GM21529 (cell line): ENCODE measurements around the gene SLC6A12.

Experiments
- ATAC-seq: cut with Tn5 transposase; IDR thresholded peaks from one replicate; pipeline ENCODE4 v1.9.1; 2021; ENCODE audit not compliant: unreplicated experiment

The SLC6A12 gene

DNA sequence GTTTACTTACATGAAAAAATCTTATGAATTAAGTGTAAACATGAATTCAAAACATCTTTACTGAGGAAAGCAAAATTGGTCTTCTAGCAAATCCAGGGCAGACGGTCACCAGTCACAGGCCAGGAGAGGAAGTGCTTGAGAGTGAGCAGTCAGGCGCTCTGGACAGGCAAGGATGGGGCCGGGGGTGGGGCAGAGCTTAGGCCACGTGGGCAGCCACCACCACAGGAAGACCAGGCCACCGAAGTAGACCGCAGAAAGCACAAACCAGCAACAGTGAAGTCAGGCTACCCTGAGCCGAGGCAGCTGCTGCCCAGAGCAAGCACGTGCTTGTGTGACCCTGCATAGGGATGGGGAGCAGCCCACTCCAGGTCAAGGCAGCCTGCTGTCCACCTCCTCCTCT is 33.5 kb downstream of the SLC6A12 start:
- no peak for ATAC-seq

DNA sequence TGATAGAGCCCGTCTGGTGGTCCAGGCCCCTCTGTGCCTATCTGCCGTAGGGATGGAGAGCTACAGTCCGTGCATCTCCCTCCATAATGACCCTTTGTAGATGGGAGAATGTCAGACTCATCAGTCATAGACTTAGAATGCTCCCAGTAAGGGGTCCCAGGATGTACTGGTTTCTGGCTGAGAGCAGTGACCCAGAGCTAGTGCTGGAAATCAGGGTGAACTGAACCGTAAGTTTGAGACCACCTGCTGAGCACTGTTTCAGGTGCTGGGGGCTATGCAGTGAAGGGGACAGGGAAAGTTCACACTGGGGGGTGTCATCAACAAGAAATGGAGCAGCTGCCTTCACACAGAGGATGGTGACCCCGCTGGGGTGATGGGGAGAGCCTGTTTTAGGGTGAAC is 34.1 kb downstream of the SLC6A12 start:
- no peak for ATAC-seq

DNA sequence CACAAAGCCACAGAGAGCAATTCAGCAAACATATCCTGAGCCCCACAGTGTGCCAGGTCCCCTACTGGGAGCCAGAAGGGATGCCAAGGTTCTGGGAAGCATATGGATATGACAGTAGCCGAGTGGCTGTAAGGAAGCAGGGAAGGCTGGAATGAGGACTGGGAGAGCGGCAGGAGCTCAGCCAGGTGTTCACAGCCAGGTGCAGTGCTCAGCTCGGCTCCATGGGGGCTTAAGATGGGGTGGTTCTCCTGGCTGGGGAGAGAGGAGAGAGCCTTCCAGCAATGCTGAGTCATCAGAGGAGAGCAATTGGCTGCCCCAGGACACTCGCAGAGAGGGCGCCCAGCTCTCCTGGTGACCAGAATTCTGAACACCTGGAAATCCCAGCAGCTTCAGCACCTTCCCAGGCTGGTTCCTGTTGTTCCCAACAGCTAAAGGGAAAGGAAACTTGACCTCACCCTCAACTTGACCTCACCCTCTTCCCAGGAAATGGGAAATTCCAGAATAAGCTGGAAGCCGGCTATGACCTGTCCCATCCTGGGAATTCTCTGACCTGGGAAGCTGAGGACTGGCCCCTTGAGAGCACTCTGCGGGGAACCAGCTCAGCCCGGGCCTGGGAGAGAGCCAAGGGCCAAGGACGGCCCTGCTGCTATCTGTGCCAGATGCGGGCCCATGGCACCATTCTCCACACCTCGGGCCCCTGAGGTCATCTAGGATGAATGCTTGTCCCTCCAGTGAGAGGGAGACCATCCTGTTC is 34.6 kb downstream of the SLC6A12 start:
- ATAC-seq, result no peak

DNA sequence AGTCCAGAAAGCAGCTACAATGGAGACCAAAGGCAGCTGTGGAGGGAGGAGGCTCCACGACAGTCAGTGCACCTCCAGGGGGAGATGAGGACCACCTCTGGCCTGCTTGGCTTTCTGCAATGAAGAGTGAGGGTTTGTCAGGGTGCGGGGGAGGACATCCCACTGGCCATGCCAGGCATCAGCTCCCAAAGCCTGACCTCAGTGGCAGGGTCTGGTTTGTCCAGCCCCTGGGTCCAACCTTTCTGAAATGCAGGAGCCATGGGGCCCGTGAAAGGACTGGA is 35.2 kb downstream of the SLC6A12 start:
- ATAC-seq, result no peak

DNA sequence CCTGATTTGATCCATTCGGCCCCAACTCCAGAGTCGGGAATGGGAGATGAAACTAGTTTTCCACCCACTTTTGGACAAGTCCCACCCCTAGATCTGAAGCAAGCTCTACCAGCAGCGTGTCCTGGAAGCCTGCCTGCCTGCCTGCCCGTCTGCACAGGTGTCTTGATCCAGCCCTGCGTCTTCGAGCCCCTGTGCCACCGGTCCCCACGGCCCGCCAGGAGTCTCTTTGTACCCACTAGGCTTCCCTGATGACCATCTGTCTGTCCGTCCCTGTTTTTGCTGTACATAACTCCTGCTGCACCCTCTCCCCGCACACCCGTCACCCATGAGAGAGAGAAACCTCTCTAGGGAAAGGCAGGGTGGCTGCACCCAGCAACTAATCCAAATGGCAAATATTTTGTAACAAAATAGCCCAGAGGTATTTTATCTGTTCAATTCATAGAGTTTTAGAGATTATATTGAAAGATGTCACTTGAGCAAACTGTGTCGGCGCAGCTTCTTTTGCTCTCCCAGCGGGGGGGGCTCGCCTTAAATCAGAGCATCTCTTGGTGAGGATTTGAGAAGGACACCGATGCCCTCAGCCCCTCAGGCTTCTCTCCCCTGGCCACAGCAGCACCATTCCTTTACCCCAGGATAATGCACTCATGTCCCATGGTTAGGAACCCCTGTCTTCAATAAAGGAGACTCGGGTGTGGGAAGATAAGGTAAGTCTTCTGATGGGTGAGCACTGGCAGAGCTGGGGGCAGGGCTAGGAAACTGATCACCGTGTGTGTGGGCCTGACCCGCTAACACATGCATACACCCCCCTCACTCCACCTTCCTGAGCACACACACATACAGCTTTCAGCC is 35.8 kb downstream of the SLC6A12 start:
- no peak for ATAC-seq

DNA sequence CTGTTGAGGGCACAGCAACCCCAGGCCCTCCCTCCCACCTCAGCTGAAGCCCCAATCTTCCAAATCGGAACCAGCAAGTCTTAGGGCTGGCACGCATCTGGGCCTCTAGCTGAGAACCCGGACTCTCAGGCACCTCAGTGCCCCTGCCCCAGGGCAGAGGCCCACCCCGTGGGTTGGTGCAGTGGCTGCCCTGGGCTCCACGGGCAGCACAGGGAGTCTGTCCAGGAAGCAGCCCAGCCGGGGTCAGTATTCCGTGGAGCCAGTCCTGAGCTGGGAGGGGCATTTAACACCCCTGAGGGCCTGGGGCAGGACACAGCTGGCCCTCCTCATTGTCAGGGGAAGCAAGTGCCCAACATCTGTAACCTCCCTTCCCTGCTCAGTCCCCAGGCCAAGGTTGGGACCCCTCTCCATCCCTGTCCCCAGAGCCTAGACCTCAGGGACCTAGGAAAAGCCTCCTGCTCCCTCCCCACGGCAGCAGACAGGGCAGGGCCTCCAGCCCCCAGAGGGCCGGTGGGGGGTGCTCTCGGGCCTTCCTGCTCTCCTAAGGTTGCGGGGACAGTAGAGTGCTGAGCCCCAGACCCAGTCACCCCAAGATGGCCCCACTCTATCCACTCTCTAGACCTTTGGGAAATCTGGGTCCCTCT is 36.5 kb downstream of the SLC6A12 start:
- ATAC-seq, result no peak

DNA sequence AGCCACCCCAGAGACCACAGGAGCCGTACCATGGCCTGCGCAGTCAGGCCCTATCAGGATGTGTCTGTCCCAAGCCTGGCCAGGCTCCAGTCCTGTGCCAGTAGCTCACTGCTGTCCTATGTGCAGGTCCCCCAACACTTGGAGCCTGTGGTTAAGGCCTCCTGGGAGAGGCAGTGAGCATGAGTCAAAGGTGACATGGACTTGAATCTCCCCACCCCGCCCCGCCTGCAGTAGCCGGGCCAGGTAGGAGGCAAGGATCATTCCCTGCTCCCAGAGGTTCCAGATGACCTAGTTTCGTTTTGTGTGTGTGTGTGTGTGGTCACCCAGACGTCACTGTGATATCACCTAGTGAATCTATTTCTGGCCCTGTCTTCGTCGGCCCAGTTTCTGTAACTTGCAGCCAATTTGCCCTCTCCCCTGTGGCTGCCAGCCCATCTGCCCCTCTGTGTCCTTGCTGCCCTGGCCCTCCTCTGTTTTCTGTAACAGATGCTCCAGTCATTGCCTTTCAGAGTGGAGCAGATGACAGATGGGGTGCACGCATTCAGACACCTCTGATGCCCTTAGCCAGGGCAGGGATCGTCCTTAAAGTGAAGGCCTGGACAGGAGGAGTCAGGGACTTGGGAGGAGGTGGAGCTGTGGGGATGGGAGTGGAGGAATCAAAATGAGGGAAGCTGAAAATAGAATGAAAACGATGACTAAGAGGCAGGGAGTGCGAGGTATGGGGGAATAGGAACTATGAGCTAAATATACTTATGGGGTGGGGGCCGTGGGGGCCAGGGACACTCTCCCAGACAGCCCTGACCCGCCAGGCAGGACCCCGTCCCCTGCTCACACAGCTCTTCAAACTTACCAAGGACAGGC is 37.4 kb downstream of the SLC6A12 start:
- no peak for ATAC-seq

DNA sequence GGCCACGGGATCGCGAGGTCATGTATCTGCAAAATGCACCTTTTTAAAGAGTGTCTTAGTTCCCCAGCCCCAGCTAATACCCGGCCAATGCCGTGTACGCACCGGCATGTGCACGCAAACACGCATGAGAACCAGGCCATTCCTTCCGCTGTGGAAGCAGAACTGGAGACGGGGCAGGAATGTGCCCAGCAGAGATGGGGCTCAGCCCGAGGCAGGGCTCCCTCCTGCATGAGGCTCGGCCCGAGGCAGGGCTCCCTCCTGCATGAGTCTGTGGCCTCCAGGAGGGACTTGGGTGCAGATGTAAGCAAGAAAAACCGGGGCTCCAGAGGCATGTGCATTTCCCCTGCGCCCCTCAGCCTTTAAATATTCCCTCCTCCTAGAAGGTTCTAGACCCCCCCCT is 38.2 kb downstream of the SLC6A12 start:
- ATAC-seq, result no peak

DNA sequence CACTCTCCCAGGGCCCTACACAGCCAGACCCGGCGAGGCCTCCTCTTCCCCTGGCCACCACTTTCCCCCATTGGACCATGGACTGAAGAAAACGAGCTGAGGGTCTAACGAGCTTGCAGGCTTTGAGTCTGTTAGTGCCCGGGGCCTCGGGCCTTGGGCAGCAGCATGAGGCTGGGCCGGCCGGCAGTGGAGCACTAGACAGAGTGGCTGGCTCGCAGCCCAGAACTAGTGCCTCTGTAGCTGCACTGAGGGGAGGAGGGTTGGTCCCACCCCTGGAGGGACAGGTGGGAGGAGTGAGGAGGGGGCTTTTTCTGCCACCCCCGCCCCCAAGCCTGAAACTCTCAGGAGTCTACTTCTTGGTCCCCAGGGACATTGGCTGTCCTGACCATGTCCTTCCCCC is 38.7 kb downstream of the SLC6A12 start:
- no peak for ATAC-seq

DNA sequence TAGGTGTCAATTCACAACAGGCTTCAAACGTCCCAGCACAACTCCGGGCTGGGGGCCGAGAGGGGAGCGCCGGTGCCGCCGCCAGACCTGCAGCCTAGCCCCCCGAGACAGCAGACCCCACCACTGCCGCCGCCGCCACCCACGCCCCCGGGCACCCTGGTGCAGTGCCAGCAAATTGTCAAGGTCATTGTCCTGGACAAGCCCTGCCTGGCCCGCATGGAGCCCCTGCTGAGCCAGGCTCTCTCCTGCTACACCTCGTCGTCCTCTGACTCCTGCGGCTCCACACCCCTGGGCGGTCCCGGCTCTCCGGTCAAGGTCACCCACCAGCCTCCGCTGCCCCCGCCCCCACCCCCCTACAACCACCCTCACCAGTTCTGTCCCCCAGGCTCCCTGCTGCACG is 39.4 kb downstream of the SLC6A12 start:
- ATAC-seq, result no peak

DNA sequence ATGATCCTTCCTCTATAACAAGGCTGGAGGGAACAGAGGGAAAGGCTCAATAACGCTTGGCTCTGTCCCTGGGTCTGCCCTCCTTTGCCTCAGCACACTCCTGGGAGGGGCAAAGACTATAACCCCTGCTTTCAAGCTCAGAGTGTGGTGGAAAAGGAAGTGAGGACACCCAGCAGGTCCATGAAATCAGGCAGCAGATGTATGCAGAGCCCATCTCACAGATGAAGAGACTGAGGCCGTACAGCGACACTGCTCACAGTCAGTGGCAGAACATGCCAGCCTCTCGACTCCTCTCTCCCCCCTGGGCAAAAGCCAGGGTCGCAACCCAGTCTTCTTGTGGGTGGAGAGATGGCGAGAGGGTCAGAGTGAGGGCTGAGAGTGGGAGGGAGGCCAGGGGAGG is 39.8 kb downstream of the SLC6A12 start:
- ATAC-seq, result no peak

DNA sequence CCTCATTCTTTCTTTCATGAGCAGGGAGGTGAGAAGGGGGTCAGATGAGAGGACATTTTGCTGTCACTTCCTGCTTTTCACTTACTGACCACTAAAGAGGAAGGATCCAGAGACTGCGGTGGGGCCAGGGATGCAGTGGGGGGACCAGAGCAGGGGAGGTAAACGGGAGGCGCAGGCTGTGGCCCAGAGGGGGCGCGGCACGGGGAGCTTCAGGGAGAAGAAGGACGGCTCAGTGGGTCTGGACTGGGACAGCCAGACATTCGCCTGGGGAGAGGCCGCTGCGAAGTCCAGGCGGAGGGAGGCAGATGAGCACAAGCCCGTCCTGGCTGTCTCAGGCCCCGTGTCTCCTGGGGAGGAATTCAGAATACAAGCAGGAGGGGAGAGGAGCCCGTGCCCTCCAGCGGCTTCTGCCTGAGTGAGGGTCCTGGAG is 41.2 kb downstream of the SLC6A12 start:
- no peak for ATAC-seq

DNA sequence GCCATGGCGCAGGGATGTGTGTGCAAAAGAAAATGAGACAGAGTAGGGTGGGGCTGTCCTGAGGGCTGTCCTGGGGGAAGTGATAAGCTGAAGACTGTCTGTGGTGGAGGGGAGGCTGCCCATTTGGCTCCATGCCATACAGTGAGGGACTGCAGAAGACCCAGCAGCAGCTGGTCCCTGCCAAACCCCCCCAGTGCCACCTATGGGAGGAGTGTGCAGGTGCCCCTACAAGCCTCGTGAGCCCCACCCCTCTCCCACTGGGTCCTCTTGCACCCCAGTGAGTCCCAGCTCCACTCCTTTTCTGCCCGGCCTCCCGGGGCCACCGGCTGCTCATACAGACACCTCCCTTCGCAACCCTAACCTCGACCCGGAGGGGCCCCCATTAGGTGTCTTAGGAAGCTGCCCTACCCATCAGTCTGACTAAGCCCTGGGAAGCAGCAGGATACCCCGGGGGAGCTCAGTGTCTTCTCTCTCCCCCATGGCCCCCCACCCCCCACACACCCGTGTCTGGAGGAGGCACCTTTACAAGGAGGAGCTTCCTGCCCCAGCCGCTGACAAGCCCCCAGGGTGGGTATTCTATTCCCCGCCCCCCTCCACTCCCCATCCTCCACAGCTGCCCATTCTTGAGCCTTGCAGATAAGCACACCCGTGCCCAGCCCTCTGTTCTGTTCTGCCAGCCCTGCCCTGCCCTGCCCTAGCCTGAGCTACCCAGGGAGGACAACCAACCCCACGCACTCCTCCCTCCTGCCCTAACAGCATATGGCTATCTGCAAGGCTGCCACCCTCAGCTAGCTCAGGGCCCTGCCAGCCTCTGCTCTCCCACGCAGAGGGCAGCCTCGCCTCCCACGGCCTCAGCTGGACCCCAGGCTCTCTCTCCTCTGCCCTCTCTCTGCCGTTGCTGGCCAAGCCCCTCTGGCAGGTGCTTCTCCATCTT is 41.9 kb downstream of the SLC6A12 start:
- no peak for ATAC-seq

DNA sequence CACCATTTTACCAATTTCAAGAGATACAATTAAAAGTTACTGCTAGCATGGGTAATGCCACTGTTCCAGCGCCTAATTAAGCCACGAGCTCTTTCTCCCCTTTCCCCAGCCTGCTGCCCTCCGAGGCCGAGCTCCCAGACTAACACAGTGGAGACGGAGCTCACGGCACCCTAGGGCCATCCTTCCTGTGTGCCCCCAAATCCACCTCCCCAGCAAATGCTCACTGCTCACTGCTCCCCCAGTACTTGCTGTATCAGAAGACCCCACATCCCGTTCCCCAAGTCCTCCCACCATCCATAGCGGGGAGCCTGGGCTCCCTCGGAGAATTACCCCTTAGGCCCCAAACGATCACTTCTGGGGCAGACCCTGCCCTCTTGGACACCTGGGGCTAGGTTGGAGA is 42.7 kb downstream of the SLC6A12 start:
- no peak for ATAC-seq

DNA sequence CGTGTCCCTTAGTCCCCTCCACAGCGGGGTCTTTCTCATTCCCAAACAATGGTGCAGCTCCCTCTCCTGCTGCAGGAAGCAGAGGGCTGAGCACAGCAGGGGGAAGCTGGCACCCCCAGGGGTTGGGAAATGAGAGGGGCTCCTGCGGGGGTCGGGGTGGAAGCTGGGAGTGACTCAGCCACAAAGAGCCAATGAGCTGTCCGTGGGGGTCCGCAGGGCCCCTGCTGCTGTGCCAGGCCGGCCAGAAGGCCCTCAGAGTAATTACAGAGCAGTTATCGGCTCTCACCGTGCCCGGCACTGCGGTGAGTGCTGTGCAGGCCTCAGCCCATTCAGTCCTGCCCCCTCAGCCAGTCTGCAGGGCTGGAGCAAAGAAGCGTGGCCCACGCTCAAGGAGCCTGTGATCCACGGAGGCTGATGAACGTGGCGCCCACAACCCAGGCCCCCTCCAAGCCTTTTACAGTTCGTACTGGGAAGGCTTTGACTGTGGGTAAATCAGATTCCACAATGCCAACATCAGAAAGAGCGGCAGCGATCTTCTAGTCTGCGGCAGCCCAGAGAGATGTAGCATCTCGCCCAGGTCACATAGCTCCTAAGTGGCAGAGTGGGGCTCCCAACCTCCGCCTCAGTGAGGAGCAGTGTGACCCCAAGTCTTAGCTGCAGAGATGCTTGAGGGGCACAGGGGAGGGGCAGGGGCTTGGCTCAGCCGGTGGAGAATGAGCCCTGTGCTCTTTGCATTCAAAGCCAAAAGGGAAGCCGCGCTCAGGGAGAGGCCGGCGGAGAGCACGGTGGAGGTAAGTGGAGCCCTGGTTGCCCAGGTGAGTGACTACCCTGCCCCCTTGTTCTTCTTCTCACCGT is 43.4 kb downstream of the SLC6A12 start:
- ATAC-seq, result no peak

DNA sequence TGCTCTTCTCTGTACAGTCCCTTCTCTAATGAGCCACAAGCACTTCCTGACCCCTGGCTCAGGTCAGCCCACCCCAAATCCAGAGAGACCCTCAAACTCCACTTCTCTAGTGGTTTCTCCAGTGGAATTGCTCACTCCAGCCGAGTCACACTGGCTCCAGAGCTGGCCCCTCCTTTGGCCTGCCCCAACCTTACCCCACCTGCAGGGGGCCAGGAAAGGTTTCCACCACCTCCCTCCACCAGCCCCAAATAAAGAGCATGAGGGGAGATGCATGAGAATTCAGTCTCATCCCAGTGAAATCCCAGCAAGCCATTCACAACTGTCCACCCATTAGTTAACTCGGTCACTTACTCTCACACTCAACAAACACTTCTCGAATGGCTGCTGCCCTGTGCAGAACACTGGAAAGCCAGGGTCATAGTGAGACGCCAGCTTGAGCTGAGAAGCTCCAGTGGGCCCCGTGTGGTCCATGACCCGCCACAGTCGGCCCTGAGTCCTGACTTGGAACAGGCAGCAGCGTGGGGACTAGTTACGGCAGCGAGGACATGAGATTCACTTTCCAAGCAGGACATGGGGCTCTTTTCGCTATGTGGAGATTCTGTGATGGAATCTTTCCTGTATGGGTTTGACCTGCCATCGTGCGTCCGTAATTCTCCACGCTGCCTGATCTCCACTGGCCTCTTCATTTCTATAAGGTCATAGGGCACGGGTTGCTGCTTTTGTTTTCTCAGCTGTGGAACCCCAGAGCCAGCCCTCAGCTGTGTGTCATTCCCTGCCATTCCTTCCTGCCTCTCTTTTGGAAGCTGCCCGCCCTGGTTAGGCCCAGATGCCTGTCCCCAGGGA is 44.2 kb downstream of the SLC6A12 start:
- ATAC-seq, result no peak

DNA sequence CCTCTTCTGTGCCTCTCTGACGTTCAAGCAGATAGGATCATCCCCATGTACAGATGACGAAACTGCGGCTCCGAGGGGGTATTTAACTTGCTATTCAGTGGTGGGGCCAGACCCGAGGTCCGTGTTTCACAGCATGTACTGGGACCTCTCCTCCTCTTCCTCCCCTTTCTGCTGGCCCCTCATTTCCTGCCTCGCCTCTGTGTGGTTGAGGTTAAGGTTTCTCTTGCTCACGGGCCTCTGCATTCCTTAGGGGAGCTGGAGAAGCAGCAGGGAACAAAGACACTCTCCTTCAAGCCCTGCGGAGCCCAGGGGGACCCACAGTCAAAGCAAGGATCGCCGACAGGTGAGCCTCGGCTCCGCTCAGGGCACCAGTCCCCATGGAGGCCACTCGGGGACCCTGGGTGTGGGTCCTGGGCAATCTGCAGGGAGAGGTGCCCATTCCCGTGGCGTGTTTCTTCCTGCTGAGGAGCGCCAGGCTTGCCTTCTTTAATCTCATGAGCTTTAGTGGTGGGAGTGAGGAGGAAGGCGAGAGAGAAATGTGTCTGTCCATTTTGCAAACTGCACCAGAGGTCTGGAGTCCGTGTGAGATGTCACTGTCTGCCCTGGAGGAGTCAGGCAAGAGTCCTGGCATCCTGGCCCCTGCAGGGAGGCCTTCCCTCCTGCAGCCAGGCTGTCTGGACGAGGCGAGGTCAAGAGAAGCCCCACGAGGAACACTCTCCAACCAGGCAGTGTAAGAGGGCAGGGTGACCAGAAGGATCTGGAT is 45.0 kb downstream of the SLC6A12 start:
- ATAC-seq, result no peak
